T-helper 2 cell treated with Interferon-gamma antibody and Interleukin-4, amounts not matched to agents 100 ng/mL and 5 ng/mL, for 36 hours (primary cell): ENCODE measurements around the gene MID1. TPM values are rescaled to one million over a fixed set of nuclear protein-coding genes. Genes with fewer than 3 reads are reported as not detected.

Experiments
- intact Hi-C: fragments of 100-400 bp; cut with micrococcal nuclease; formaldehyde crosslinking; loops from one replicate; pipeline ENCODE4 v1.15.1; 2023
- total RNA-seq: library from RNA; stranded (reverse); gene quantifications from 2 replicates; pipeline ENCODE4 v1.2.3, GENCODE V29; 2022

The MID1 gene
- total RNA-seq, 1 donor from 2014 or later = 0.23 TPM

DNA sequence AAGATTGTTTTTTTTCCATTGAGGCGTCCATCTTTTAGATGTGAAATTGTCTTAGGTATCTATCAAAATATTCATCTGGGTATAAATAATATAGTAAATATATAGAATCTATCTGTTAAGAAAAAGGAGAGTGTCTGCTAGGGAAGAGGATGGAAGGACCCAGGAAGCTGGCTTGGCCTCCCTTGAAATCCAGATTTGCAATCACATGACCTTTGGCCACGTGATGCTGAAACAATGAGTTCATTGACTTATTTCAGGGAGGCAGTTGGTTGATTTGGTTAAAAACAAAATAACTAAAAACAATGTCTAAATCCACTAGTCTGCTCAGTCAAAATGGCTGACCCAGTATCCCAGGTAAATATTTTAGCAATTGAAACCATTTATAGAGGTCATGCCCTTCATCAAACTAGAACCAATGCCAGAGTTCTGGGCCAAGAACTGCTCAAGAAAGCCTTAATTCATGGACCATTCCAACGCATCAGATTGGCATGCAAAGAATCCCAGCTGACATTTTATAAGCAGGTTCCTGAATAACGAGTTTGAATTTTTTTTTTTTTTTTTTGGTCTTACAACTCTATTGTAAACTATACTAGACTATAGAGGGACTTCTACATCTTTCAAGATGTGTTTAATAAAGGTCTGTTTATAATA, 172.7 kb downstream of the MID1 start:
- intact Hi-C loops = no loop called here

- intact Hi-C loops = no loop called here
Observed at GRCh38 chrX:10444204-10444603, 176.2 kb downstream of the MID1 start.

- intact Hi-C loops = no loop called here
Observed at GRCh38 chrX:10441464-10441863, 178.9 kb downstream of the MID1 start.

DNA sequence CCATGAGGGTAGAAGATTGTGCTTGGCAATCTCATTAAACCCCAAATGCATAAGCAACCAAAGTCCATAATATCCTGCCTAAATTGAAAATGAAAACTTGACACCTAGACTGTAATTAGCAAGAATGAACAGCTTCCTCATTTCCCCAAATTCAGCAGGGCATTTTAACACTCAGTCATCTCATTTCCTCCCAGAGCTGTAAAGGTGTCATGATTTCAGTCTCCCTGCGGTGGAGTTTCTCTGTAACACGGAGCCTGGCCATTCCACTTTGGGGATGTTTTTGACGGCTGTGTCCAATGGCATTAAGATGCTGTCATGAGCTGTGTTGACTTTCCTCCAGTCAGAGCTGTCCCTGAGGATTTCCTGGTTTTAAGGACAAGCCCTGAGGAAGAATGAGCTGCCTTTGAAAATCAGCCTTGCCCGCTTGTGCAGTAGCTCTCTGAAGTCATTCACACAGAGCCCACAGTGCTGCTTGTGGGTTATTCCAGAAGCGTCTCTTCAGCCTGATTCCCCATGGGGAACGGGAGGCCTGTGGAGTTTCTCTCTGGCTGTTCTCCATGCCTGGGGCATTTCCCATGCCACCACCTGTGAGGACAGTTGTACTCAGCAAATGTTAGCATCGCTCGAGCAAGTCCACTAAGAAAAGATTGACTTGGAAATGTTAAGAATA, 187.0 kb downstream of the MID1 start:
- intact Hi-C loops = no loop called here

- intact Hi-C loops = no loop called here
Observed at GRCh38 chrX:10429908-10430307, 190.5 kb downstream of the MID1 start.

DNA sequence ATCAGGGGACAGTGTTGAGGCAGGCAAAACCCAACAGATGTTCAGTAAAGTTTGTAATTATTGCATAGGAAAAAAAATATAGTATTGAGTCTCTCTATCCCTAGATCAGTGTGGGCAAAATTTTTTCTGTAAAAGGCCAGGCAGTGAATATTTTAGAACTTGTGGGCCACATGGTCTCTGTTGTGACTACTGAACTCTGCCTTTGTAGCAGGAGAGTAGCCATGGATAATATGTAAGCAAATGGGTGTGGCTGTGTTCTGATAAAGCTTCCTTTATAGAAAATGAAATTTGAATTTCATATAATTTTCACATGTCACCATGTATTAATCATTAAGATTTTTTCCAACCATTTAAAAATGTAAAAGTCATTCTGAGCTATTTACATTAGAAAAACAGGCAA, 193.1 kb downstream of the MID1 start:
- intact Hi-C loops = no loop called here

DNA sequence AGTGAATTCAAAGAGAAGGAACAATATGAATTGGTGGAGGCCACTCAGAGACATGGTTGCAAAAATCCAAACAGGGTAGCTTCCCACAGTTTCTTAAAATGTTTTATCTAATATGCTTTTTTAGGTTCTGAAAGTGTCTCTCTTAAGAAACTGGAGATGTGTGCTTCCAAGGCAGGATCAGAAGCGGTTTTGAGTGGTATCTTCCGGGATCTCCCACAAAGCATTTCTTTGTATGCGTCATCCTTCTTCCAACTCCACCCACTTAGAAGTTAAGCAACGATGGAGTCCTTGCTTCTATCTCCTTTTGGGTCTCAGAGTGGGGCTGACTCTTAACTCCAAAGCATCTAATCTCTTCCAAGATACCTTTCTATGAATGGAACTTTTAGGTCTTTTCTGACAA, 196.7 kb downstream of the MID1 start:
- intact Hi-C loops = no loop called here

DNA sequence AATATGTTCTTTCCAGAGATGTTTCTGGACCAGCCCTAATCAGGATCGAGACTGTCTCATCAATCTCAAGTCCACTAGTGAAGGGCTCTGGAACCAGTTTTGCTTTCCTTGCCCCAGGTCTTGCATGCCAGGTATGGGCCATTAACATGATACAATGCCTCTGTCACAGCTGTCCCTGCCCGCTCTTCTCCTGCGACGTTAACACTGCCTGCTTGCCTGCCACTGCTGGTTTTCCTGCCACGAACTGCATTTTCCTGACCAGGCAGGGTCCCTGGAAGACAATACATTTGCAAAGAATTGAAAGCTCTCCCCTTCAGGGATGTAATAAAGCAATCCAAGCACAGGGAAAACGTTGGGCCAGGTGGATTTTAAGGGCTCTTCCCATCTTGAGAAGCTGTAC, 200.3 kb downstream of the MID1 start:
- intact Hi-C loops = no loop called here

- intact Hi-C loops = no loop called here
Observed at GRCh38 chrX:10416424-10416823, 204.0 kb downstream of the MID1 start.

DNA sequence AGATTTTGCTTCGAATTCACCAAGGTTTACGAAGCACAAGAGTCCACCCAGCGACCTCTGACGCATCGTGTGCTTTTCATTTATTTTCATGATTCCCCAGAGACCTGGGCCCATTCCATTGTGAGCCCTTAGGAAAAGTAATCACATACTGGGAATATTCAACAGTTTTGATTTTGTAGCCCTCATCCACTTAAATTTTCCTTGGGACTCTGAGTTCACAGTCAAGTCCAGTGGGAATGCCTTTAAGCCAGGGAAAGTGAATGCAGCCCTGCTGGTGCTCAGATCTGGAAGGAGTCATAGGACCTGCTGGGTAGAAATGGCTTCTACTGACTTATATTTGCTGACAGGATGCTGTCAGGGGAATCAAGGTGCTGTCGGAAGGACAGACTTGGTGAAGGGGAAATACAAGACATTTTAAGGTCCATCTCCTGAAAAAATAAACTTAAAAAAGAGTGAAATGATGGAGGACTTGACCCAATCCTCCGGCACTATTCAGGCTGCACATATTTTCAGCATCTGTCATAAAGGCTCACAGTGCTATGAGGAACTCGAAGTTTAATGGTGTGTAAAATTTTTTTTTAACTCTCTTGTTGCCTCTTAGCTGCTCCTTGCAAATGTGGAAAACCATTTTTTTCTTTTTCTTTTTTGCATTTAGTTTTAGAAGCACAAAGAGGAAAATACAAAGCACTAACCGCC, 204.9 kb downstream of the MID1 start:
- intact Hi-C loops = no loop called here

DNA sequence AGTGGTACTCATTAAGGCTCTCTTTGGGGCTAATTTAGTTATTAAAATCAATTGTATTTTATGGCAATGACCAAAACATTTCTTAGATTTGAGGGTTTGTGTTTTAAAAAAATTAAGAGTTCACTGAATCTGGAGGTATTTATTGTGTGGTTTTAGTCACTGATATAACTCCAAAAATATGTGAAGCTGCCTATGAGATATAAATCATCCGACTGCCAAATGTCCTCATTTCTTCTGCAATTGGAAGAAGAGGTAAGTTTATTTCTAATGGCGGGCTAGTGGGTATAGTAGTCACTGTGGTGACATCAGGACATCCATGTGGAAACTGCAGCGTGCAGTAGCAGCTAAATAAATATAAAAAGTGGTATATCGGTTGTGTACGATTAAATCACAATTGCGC, 205.5 kb downstream of the MID1 start:
- intact Hi-C loops = no loop called here

DNA sequence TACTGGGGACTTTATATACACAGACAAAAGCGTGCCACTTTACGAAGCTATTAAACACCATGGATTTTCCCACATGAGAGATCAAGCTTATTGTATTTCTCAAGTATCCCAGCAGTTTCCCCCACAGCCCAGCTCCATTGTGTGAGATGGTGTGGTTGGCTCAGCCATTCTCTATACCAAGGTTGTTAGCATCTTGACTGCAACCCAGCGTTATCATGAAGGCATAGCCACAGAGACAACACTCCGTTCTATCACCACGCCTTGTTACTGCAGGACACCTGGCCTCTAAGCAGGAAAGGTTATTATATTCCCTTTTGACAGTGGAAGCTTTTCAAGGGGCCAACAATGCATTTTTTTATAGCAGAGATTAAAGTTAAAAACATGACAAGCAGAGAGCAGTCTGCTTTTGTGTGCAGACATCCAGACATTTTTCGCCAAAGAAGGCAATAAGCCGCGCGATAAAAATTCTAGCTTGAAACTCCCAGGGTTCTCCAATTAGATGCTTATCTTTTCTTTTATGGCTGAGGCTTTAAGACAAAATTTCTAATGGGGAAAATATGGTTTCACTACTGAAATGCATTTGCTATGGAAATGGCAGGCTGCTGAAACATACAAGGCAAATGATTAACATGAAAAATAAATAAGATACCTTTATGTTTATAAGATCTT, 206.1 kb downstream of the MID1 start:
- intact Hi-C loops = no loop called here

- intact Hi-C loops = no loop called here
Observed at GRCh38 chrX:10404436-10404835, 215.9 kb downstream of the MID1 start.

- intact Hi-C loops = no loop called here
Observed at GRCh38 chrX:10401239-10401638, 219.1 kb downstream of the MID1 start.

DNA sequence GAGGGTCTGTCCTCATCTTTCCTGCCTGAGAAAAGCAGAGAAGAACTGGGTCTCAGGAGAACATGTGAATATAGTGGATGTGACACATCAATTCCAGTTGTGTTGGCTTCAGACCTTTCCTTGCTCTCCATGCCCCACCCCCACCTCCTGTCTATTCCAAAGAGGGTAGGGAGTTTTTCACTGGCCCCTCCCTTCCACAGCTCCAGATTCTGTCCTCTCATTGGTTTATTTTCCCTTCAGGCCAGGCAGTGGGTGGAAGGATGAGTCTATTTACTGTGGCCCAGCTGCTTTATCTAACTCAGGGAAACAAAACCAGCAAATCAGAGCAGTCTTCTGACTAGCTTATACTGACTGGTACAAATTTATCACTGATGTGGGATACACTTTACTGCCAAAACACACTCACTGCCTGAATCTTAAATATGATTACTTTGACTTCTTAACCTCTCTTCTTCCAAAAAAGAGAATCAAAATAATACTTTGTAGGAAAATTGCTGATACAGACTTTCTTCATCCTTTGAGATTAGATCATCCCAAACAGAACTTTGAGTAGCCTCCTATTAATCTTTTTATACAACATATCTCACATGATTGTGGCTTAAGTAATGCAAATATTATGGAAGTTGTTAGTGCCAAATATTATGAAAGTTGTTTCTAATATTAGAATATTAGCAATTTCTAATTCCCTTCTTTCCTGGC, 221.2 kb downstream of the MID1 start:
- intact Hi-C loops = no loop called here

DNA sequence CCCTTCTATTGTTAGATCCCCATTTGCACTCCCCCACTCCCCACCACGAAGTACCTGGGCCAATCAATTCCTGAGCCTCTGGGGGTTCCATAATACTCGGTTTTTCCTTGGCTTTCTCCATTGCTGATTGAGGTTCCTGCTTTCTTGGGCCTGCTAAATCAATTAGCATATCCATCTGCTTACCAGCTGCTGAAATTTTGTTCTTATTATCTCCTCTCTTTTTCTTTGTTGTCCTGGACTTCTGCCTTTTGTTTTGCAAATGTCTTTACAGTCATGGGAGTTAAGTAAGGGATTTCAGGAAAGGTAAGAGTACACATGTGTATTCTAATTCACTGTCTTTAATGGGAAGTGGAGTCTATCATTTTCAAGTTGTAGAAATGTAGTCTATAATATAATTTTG, 222.2 kb downstream of the MID1 start:
- intact Hi-C loops = no loop called here

GRCh38 chrX:10397349-10397748, 223.0 kb downstream of the MID1 start:
- intact Hi-C loops = no loop called here

GRCh38 chrX:10395643-10396042, 224.7 kb downstream of the MID1 start:
- intact Hi-C loops = no loop called here
